Osteocyte (in vitro differentiated cells): ENCODE measurements around the gene STARD10. TPM values are rescaled to one million over a fixed set of nuclear protein-coding genes. Genes with fewer than 3 reads are reported as not detected.

ENCODE experiments used
- DNase-seq: peaks from one replicate; pipeline ENCODE4 v3.0.0; 2021; ENCODE audit warnings: mixed read lengths; ENCODE audit not compliant: unreplicated experiment; ENCODE audit errors: extremely low spot score
- H3K27ac Mint-ChIP-seq: one replicate; pipeline ENCODE4 v1.8.0; 2021; ENCODE audit warnings: mild to moderate bottlenecking, mixed read lengths; ENCODE audit not compliant: unreplicated experiment
- H3K27me3 Mint-ChIP-seq: one replicate; pipeline ENCODE4 v1.8.0; 2021; ENCODE audit warnings: mixed read lengths; ENCODE audit not compliant: unreplicated experiment
- H3K36me3 Mint-ChIP-seq: one replicate; pipeline ENCODE4 v1.8.0; 2021; ENCODE audit warnings: mixed read lengths; ENCODE audit not compliant: unreplicated experiment
- H3K4me1 Mint-ChIP-seq: one replicate; pipeline ENCODE4 v1.8.0; 2021; ENCODE audit warnings: mixed read lengths; ENCODE audit not compliant: unreplicated experiment
- H3K4me3 Mint-ChIP-seq: one replicate; pipeline ENCODE4 v1.8.0; 2021; ENCODE audit warnings: mild to moderate bottlenecking, moderate library complexity, mixed read lengths; ENCODE audit not compliant: unreplicated experiment
- H3K9me3 Mint-ChIP-seq: one replicate; pipeline ENCODE4 v1.8.0; 2021; ENCODE audit warnings: mixed read lengths; ENCODE audit not compliant: unreplicated experiment
- total RNA-seq: library from RNA; stranded (reverse); gene quantifications from 2 replicates; pipeline ENCODE4 v1.2.1, GENCODE V29; 2021
- TF ChIP-seq, protein P1 (sequence below): fragments of 200-600 bp; sonication (generic); IDR thresholded peaks from 2 replicates; pipeline ENCODE4 v1.5.0; 2021; ENCODE audit warnings: antibody characterized with exemption, mild to moderate bottlenecking, moderate library complexity

The STARD10 gene
- total RNA-seq, 1 donor from 2014 or later: 27.7 TPM

DNA sequence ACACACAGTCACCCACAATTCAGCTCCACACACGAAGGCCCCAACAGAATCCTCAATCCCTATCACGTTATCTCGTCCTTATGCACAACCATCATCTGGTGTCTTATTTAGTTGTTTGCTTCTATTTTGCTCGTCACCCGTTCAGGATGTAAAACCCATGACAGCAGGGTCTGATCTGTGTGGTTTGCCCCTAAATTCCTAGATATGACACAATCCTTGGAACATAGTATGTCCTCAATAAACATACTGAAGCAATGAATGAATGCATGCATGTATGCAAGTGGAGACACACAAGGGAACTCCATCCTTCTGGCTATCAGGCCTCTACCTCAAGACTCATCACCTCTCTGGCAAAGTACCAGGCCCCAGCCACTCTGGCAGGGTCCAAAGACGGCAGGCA, 20.2 kb downstream of the STARD10 start:
- Mint-ChIP-seq H3K4me3 (no peak overlapping the region), H3K4me1 (peaks cover 39% of the 10 kb centered on the region), H3K9me3 (no peaks in the 10 kb centered on the region), H3K36me3 (no peaks in the 10 kb centered on the region), H3K27me3 (no peaks in the 10 kb centered on the region), H3K27ac (peak overlapping the region; percentile 78)
- TF ChIP-seq, protein P1, sequence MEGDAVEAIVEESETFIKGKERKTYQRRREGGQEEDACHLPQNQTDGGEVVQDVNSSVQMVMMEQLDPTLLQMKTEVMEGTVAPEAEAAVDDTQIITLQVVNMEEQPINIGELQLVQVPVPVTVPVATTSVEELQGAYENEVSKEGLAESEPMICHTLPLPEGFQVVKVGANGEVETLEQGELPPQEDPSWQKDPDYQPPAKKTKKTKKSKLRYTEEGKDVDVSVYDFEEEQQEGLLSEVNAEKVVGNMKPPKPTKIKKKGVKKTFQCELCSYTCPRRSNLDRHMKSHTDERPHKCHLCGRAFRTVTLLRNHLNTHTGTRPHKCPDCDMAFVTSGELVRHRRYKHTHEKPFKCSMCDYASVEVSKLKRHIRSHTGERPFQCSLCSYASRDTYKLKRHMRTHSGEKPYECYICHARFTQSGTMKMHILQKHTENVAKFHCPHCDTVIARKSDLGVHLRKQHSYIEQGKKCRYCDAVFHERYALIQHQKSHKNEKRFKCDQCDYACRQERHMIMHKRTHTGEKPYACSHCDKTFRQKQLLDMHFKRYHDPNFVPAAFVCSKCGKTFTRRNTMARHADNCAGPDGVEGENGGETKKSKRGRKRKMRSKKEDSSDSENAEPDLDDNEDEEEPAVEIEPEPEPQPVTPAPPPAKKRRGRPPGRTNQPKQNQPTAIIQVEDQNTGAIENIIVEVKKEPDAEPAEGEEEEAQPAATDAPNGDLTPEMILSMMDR: no peak
- no peak for DNase-seq

DNA sequence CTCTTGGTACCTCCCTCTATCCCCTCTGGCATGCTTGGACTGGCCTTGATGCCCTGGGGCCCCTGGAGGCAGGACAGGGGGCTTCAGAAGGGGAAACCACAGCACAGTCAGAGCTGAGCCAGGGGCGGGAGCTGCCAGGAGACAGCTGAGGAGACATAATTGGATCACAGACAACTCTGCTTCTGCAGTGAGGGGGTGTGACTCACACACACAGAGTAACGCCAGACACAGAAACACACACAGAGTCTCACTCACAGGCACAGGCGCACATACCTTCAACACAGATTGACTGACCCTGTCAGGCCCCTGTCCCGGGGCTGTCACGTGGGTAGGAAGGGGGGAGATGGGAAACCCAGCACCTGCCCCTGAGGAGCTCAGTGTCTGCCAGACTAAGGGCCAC, 20.6 kb downstream of the STARD10 start:
- Mint-ChIP-seq H3K27ac (peak overlapping the region; percentile 78), H3K4me1 (peaks cover 41% of the 10 kb centered on the region), H3K9me3 (no peaks in the 10 kb centered on the region), H3K36me3 (no peaks in the 10 kb centered on the region), H3K4me3 (no peak overlapping the region), H3K27me3 (no peaks in the 10 kb centered on the region)
- TF ChIP-seq, protein P1: no peak
- DNase-seq: no peak

DNA sequence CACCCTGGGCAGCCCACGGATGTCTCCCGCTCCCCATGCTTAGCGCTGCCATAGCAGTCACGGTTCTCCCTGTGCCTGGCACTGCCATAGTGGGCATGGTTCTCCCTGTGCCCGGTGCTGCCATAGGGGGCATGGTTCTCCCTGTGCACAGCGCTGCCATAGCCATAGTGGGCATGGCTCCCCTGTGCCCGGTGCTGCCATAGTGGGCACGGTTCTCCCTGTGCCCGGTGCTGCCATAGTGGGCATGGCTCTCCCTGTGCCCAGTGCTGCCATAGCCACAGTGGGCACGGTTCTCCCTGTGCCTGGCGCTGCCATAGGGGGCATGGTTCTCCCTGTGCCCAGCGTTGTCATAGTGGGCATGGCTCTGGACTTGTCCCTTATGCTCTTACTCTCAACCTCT, 21.8 kb downstream of the STARD10 start:
- Mint-ChIP-seq H3K36me3 (no peaks in the 10 kb centered on the region), H3K9me3 (no peaks in the 10 kb centered on the region), H3K27ac (peak overlapping the region; percentile 78), H3K4me3 (no peak overlapping the region), H3K4me1 (peaks cover 39% of the 10 kb centered on the region), H3K27me3 (no peaks in the 10 kb centered on the region)
- DNase-seq: no peak
- TF ChIP-seq, protein P1: no peak

DNA sequence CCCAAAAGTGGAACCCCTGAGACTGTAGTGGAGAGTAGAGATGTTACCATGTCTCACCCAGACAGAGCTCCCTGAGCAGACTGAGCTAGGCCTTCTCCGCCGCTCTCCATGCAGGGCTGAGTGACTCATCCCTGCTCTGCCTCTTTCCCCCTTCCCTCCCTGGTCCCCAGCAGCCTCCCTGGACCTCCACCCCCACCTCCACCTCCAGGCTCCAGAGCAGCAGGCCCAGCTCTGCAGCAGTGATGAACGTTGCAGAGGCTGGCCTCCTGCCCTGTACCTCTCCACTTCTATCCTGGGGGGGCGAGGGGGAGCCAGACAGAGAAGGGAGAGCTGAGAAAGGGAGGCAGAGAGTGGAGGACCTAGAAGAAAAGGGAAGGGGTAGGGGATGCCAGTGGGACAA, 22.3 kb downstream of the STARD10 start:
- no peak for DNase-seq
- Mint-ChIP-seq H3K4me3 (no peak overlapping the region), H3K27ac (peak overlapping the region; percentile 31), H3K36me3 (no peaks in the 10 kb centered on the region), H3K4me1 (peaks cover 39% of the 10 kb centered on the region), H3K27me3 (no peaks in the 10 kb centered on the region), H3K9me3 (no peaks in the 10 kb centered on the region)
- TF ChIP-seq, protein P1: no peak

DNA sequence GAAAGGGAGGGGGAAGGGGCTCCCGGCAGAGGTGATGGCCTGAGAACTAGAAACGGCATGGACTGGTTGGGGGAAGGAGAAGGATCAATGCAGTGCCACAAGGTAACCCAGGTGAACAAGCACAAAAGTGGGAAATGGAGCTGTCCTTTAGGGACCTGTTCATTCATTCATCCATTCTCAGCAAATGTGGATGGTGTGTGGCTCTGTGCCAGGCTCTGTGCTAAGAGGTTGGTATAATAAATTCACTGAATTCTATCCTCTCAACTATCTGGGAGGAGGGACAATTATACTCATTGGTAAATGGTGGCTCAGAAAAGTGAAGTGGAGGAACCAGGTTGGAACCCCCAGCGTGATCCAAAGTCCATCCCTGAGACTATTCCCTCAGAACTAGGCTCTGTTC, 23.0 kb downstream of the STARD10 start:
- Mint-ChIP-seq H3K9me3 (no peaks in the 10 kb centered on the region), H3K27me3 (no peaks in the 10 kb centered on the region), H3K36me3 (no peaks in the 10 kb centered on the region), H3K27ac (no peak overlapping the region), H3K4me3 (no peak overlapping the region), H3K4me1 (peaks cover 39% of the 10 kb centered on the region)
- no peak for DNase-seq
- TF ChIP-seq, protein P1: no peak
